Measurements from ENCODE around the gene PTGR3.

The PTGR3 gene

GRCh38 chr18:75244351-75245313, 35.7 kb upstream of the PTGR3 start:
- POLR2A ChIA-PET = no interaction called here
- TF ChIP-seq ZNF654 (tag by site-specific recombination; IDR thresholded peaks at IDR 0.05; ENCODE audit: low read depth) = peak; percentile 17; the same call in 1 of the 2 replicates
- TF ChIP-seq ZBTB7A (tag by site-specific recombination; IDR thresholded peaks at IDR 0.05; ENCODE audit: low read depth) = no peak
- peak; percentile 71 for TF ChIP-seq ZBTB44 (tag by site-specific recombination; IDR thresholded peaks at IDR 0.05)
- TF ChIP-seq HIC1 (tag by site-specific recombination; IDR thresholded peaks at IDR 0.05) = no peak
- no peak for TF ChIP-seq REPIN1 (tag by site-specific recombination; IDR thresholded peaks at IDR 0.05; ENCODE audit: low read depth)
- TF ChIP-seq GFI1B (tag by site-specific recombination; IDR thresholded peaks at IDR 0.05) = no peak
- TF ChIP-seq ZNF776 (tag by site-specific recombination; IDR thresholded peaks at IDR 0.05; ENCODE audit: borderline replicate concordance) = no peak
- TF ChIP-seq ZNF148 (tag by site-specific recombination; IDR thresholded peaks at IDR 0.05; ENCODE audit: borderline replicate concordance) = no peak
- TF ChIP-seq, protein P1, sequence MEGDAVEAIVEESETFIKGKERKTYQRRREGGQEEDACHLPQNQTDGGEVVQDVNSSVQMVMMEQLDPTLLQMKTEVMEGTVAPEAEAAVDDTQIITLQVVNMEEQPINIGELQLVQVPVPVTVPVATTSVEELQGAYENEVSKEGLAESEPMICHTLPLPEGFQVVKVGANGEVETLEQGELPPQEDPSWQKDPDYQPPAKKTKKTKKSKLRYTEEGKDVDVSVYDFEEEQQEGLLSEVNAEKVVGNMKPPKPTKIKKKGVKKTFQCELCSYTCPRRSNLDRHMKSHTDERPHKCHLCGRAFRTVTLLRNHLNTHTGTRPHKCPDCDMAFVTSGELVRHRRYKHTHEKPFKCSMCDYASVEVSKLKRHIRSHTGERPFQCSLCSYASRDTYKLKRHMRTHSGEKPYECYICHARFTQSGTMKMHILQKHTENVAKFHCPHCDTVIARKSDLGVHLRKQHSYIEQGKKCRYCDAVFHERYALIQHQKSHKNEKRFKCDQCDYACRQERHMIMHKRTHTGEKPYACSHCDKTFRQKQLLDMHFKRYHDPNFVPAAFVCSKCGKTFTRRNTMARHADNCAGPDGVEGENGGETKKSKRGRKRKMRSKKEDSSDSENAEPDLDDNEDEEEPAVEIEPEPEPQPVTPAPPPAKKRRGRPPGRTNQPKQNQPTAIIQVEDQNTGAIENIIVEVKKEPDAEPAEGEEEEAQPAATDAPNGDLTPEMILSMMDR (tag by site-specific recombination; IDR thresholded peaks at IDR 0.05) = peak; percentile 40; the same call in 1 of the 2 replicates
- no peak for TF ChIP-seq ZBTB1 (tag by site-specific recombination; IDR thresholded peaks at IDR 0.05)
- no peak for TF ChIP-seq ZBTB17 (tag by site-specific recombination; IDR thresholded peaks at IDR 0.05)

GRCh38 chr18:75241705-75242104, 32.8 kb upstream of the PTGR3 start:
- CTCF ChIA-PET = no interaction called here
- H3K4me1 ChIP-seq (ENCODE audit: control insufficient read depth, insufficient read depth, low read length) = no peaks in the 10 kb centered on the region
- H3K27ac ChIP-seq (ENCODE audit: extremely low read depth, low read depth, low read length) = no peak overlapping the region
- TF ChIP-seq HOXA7 (CRISPR knock-in tag; IDR thresholded peaks at IDR 0.05; ENCODE audit: borderline replicate concordance) (no peak), YY2 (tag by site-specific recombination; IDR thresholded peaks at IDR 0.05) (no peak), ZNF140 (tag by site-specific recombination; IDR thresholded peaks at IDR 0.05) (no peak), IKZF3 (tag by site-specific recombination; IDR thresholded peaks at IDR 0.05) (no peak), HOXC10 (CRISPR knock-in tag; IDR thresholded peaks at IDR 0.05) (no peak), ZNF184 (tag by site-specific recombination; IDR thresholded peaks at IDR 0.05) (no peak), YY1 (tag by site-specific recombination; IDR thresholded peaks at IDR 0.05) (no peak), ZNF596 (tag by site-specific recombination; IDR thresholded peaks at IDR 0.05) (no peak), FEZF1 (tag by site-specific recombination; IDR thresholded peaks at IDR 0.05) (no peak)
- TF ChIP-seq, protein P2, sequence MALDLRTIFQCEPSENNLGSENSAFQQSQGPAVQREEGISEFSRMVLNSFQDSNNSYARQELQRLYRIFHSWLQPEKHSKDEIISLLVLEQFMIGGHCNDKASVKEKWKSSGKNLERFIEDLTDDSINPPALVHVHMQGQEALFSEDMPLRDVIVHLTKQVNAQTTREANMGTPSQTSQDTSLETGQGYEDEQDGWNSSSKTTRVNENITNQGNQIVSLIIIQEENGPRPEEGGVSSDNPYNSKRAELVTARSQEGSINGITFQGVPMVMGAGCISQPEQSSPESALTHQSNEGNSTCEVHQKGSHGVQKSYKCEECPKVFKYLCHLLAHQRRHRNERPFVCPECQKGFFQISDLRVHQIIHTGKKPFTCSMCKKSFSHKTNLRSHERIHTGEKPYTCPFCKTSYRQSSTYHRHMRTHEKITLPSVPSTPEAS (tag by site-specific recombination; IDR thresholded peaks at IDR 0.05) = no peak
- TF ChIP-seq, protein P3, sequence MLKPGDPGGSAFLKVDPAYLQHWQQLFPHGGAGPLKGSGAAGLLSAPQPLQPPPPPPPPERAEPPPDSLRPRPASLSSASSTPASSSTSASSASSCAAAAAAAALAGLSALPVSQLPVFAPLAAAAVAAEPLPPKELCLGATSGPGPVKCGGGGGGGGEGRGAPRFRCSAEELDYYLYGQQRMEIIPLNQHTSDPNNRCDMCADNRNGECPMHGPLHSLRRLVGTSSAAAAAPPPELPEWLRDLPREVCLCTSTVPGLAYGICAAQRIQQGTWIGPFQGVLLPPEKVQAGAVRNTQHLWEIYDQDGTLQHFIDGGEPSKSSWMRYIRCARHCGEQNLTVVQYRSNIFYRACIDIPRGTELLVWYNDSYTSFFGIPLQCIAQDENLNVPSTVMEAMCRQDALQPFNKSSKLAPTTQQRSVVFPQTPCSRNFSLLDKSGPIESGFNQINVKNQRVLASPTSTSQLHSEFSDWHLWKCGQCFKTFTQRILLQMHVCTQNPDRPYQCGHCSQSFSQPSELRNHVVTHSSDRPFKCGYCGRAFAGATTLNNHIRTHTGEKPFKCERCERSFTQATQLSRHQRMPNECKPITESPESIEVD (tag by site-specific recombination; IDR thresholded peaks at IDR 0.05) = no peak
- POLR2A ChIA-PET = no interaction called here
- H3K9me3 ChIP-seq (ENCODE audit: control insufficient read depth, insufficient read depth, low read depth, low read length) = no peaks in the 10 kb centered on the region
- H3K36me3 ChIP-seq (ENCODE audit: control insufficient read depth in 2 of 2, insufficient read depth in 1 of 2, low read length in 2 of 2) = no peaks in the 10 kb centered on the region
- no peak overlapping the region for H3K4me3 ChIP-seq (ENCODE audit: low read depth, low read length)

More at GRCh38 chr18:75244351-75245313, 35.7 kb upstream of the PTGR3 start:
- Histone ChIP-seq H3K4me3 (ENCODE audit: low read depth, low read length) (no peak overlapping the region), H3K27ac (ENCODE audit: extremely low read depth, low read depth, low read length) (no peak overlapping the region), H3K9me3 (ENCODE audit: control insufficient read depth, insufficient read depth, low read depth, low read length) (no peaks in the 10 kb centered on the region), H3K36me3 (ENCODE audit: control insufficient read depth in 2 of 2, insufficient read depth in 1 of 2, low read length in 2 of 2) (no peaks in the 10 kb centered on the region), H3K4me1 (ENCODE audit: control insufficient read depth, insufficient read depth, low read length) (peaks cover 20% of the 10 kb centered on the region)
- CTCF ChIA-PET = interaction anchor here (0.7 to 1.5 kb wide), 5 partner anchors 9 to 592 kb away, joined by 3 to 4 read pairs (median 4); partner anchors contain the start of gene TSHZ1
